GM19467 (cell line): ENCODE data around the gene ACOT8.
A peak's percentile ranks its signal among the peaks of the same experiment; 100 is the strongest.
"Not testable (repeated sequence)": the region's sequence is repeated elsewhere in the genome, so short reads cannot be mapped to it uniquely, and the experiment has no call there.

Experiments used
- ATAC-seq: cut with Tn5 transposase; IDR thresholded peaks from one replicate; pipeline ENCODE4 v1.9.1; 2021; ENCODE audit warnings: mild to moderate bottlenecking, moderate library complexity; ENCODE audit not compliant: unreplicated experiment

The ACOT8 gene

DNA sequence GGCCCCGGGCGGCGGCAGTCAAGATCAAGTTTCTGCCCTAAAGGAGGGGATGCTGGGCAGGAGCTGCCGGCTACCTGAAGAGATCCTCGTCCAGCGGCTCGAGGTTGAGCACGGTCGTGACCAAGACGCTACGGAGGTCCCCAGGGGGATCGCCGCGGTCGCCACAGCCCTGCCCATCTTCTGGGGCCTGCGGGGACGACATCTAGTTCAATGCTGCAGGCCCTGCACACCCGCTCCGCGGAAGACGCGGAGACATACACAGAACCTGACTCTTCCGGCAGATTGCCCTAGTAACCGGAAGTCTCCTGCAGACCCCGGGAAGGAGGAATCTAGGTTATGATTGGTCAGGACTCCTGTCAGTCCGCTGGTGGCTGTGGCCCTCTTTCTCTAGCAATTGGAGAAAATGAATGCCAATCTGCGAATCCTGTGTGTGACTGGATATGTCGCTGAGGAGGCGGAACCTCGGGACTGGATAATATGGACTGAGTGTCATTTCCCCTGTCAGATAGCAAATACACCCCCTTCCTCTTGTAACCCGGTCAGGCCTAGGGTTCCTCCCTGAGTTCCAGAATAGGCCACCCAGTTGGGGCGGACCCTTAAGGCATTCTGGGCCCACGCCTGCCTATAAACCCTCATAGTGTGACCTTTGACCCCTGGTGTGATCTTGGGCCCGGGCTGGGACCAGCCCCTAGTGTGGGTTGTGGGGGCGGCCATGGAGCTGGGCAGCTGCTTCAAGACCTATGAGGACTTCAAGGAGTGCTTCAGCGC lies at the start of gene ACOT8, which contains the start of gene ZSWIM3:
Gene ACOT8, minus strand, starts transcription at position 279 of the 768 bp plus-strand sequence. Its CDS starts 77 bp downstream, at position 202.
Gene ZSWIM3, plus strand, starts transcription at position 501 of the 768 bp plus-strand sequence. Its CDS starts 212 bp downstream, at position 713.
- ATAC-seq: peak; percentile 96

DNA sequence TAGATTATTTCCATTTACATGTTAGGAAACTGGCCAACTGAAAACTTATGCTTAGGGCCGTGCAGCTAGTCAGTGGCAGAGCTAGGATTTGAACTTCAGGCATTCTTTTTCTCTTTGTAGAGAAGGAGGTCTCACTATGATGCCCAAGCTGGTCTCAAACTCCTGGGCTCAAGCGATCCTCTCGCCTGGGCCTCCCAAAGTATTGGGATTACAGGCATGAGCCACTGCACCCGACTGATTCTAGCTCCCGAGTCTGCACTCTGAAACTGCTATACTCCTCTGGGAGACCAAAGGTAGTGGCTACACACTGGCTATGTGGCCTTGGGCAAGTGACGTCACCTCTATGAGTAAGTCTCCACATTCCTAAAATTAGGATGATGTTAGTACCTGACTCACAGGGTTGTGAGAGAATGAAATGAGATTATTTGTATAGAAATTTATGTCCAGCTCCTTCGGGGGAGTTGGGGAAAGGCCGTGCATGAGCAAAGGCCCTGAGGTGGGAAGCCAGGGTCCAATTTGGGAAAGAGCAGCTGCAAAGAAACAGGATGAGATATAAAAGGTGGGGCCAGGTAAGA lies 48.4 kb upstream of the ACOT8 start:
- ATAC-seq: no peak

DNA sequence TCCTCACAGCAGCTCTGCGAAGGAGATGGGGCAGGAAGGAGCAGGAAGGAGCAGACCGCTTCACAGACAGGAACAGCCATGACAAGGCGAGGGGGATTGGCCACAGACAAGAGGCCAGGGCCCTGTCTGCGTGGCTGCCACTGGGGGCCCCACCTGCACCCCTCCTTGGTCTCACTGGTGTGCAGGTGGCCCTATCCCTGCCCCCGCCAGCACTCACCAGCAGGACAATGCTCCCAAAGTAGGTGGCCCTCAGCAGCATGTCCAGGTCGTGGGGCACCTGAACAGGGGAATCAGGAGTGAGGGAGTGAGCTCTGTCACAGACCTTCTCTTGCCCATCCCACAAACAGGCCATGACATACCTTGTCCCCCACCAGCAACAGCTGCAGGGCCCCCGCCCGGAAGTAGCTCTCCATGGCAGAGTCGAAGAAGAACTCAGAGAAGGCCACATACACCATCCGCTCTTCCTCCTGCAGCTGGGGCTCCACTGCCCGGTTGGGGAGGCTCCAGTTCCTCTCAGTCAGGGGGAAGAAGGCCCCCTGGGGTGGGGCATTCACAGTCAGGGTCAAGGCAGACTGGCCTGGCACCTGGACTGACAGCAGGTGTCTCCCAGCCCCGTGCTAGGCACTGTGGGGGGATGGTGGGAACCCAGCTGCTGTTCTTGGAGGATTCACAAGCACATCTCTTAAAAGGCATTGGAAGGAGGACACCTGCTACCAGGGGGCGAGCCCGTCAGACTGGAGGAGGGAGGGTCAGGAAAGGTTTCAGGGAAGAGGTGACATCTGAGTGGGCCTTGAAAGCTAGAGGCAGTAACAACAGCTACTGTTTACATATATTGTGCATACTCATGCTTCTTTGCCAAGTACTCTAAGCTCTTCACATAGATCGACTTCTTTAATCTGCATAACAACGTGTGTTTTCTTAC lies 47.7 kb upstream of the ACOT8 start:
- no peak for ATAC-seq

DNA sequence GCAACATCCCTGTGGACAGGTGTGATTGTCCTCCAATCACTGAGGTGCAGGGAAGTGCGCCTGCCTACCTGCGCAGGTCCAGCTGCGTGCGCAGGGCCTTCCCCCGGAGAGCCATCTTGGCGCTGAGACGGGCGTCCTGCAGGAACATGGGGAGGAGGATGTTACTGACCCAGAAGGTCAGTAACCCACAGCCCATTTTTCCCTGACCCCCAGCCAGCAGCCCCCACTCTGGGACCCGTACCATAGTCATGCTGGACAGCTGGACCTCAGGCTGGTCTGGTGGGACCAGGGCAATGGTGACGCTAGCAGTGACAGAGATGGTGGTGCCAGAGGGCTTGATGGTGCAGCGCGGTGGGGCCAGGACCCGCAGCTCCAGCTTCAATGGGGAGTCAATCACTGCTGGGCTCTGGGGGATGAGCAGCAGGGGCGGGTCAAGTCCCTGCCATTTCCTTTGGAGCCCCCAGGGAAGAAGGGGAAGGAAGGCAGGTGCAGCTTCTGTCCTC lies 45.1 kb upstream of the ACOT8 start:
- ATAC-seq: no peak

DNA sequence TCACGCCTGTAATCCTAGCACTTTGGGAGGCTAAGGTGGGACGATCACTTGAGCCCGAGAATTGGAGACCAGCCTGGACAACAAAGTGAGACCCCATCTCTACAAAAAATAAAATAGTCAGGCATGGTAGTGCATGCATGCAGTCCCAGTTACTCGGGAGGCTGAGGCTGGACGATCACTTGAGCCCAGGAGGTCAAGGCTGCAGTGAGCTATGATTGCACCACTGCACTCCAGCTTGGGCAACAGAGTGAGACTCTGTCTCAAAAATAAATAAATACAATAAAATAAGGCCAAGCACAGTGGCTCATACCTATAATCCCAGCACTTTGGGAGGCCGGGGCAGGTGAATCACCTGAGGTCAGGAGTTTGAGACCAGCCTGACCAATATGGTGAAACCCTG lies 44.1 kb upstream of the ACOT8 start:
- not testable (repeated sequence) for ATAC-seq

DNA sequence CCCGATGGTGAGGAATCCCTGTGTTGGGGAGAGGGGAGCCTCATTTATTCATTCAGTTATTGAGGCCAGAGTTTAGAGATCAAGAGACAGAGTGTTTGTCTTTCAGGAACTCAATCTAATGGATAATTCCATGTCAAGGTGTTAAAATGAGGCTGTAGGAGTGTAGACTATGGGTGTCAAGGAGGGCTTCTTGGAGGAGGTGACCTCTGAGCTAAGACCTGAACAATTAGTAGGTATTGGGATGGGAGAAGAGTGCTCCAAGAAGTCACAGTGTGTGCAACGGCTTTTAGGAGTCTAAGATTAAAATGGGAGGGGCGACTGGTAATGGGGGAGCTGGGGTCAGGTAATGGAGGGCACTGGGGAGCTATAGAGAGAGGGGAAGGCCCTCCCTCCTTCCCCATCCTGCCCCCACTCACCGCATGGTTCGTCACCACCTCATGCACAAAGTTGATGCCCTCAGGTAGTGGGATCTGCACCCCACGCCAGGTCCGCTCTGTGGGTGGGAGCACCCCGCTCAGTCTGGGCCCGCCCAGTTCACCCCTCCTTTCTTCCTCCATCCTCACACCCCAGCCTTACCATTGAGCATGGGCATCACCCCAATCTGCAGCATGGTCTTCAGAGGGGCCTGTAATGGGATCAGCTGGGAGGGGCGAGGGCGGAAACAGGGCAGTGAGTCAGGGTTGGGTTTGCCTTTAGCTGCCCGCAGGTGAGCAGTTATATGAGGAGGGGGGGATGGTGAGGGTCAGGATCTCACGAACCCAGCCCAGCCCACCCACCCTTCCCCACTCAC lies 42.0 kb upstream of the ACOT8 start:
- ATAC-seq: no peak

DNA sequence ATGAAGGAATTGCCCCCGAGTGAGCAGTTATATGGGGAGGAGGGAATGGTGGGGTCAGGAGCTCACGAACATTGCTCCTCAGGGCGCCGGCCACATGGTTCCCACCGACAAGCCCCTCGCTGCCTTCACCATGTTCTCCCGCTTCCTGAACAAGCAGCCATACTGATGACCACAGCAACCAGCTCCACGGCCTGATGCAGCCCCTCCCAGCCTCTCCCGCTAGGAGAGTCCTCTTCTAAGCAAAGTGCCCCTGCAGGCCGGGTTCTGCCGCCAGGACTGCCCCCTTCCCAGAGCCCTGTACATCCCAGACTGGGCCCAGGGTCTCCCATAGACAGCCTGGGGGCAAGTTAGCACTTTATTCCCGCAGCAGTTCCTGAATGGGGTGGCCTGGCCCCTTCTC lies 41.1 kb upstream of the ACOT8 start:
- no peak for ATAC-seq

DNA sequence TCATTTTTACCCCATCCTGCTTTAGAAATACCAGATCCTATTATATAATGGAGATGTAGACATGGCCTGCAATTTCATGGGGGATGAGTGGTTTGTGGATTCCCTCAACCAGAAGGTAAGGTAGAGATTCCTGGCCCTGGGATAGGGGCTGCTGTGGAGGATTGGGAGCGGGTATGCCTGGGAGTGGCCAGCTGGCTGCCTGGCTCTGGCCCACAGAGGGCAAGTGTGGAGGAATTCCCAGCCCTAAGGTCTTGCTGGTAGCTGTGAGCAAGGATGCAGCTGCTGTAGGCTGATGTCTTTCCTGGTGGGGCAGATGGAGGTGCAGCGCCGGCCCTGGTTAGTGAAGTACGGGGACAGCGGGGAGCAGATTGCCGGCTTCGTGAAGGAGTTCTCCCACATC lies 40.5 kb upstream of the ACOT8 start:
- no peak for ATAC-seq

DNA sequence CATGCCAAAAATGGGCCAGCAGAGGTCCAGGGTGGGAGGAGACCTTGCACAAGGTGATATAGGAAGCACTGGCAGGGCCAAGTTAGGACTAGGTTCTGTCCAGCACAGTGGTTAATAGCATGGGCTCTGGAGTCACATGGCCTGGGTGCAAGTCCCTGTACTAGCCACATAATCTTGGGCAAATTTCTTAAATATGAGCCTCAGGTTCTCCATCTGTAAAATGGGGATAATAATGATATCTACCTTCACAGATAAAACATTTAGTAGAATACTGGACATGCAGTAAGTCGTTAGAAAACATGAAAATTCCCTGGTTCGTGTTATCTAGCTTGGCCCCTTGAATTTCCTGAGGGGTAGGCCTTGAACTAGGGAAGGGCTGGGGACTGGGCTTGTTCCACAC lies 40.1 kb upstream of the ACOT8 start:
- ATAC-seq: no peak

DNA sequence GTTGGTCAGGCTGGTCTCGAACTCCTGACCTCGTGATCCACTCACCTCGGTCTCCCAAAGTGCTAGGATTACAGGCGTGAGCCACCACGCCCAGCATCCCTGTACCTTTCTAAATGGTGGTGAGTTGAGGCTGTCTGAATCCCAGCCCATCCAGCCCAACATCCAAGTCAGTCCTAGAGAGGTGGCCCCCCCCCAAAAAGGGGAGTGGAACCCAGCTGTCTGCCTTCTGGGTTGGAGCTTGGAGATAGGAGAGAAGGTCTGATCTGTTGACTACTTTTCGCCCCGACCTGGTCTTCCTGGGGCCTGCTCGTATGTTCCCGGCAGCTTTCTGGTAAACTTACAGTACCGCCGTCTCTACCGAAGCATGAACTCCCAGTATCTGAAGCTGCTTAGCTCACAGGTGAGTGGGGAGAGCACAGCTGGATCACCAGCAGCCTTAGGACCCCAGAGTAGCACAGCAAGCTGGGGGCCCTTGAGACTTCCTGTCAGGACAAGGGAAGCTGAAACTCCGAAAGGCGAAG lies 39.5 kb upstream of the ACOT8 start:
- ATAC-seq: no peak

DNA sequence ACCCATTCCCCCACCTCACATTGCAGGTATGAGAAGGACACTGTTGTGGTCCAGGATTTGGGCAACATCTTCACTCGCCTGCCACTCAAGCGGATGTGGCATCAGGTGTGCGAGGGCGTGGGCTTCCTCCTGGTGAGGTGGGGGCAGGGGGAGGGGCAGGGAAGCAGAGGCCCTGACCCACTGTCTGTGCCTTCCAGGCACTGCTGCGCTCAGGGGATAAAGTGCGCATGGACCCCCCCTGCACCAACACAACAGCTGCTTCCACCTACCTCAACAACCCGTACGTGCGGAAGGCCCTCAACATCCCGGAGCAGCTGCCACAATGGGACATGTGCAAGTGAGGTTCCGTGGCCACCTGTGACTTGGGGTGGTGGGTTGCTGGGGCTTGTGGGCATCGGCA lies 37.6 kb upstream of the ACOT8 start:
- ATAC-seq: no peak

DNA sequence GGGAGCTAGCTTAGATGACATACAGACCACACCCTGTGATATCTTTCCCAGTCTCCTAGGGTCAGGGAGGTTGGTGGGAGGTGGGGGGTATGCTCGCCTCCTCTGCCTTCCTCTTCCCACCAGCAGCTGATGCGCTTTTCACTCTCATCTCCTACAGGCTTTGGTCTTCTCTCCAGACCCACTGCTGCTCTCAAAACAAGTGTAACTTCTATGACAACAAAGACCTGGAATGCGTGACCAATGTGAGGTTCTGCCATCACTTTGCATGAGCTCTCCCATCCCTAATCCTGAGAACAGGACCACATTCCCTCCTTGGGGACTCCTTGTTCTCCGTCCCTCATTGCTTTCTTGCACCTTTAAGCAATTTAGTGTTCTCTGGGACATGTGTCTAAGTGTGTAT lies 36.6 kb upstream of the ACOT8 start:
- ATAC-seq: no peak

DNA sequence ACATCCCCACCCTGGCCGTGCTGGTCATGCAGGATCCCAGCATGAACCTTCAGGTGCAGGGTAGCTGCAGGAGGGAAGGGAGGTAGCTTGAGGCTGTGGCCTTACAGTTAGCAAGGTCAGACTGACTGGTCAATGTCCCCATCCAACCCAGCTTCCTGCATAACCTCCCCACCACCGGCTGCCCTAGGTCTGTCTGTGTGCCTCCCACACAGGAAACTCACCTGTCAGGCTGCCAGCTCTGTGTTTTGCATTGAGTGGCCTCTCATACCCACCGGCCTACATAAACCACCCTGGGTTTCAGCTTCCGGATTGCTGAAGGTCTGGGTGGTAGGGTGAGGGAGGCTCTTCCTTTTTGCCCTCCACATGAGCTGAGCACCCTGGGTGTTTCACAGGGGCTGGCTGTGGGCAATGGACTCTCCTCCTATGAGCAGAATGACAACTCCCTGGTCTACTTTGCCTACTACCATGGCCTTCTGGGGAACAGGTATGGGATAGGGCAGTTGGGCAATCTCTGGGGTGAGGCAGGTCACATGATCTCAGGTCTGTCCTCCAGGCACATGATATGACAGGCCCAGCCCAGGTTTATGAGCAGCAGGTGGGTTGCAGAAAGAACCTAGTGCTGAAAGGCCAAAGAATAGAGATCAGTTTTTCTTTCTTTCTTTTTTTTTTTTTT lies 35.8 kb upstream of the ACOT8 start:
- ATAC-seq: no peak

DNA sequence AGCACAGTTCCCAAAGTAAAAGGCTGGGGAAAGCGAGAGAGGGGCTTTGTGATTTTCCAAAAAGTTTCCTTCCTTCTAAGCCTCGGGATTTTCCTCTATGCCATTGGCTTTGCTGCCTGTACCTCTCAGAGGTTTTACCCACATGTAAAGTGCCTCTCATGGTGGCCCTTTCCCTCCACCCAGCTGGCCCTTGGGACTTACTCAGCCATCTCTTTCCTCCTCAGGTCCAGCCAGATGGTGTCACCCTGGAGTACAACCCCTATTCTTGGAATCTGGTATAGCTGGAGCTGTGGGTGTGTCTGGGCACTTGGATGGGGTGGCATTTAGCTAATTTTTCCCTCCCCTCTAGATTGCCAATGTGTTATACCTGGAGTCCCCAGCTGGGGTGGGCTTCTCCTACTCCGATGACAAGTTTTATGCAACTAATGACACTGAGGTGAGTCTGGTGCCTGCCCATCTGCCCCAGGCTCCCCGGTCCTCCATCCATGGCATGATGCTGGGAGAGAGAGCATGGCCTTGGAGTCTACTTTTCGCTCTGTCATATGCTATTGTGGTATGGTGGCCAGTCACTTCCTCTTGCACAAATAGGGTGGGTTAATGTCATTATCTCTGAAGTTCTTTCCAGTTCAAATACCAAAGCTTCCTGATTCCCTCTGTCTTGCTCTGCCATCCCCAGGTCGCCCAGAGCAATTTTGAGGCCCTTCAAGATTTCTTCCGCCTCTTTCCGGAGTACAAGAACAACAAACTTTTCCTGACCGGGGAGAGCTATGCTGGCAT lies 35.0 kb upstream of the ACOT8 start:
- ATAC-seq: no peak

DNA sequence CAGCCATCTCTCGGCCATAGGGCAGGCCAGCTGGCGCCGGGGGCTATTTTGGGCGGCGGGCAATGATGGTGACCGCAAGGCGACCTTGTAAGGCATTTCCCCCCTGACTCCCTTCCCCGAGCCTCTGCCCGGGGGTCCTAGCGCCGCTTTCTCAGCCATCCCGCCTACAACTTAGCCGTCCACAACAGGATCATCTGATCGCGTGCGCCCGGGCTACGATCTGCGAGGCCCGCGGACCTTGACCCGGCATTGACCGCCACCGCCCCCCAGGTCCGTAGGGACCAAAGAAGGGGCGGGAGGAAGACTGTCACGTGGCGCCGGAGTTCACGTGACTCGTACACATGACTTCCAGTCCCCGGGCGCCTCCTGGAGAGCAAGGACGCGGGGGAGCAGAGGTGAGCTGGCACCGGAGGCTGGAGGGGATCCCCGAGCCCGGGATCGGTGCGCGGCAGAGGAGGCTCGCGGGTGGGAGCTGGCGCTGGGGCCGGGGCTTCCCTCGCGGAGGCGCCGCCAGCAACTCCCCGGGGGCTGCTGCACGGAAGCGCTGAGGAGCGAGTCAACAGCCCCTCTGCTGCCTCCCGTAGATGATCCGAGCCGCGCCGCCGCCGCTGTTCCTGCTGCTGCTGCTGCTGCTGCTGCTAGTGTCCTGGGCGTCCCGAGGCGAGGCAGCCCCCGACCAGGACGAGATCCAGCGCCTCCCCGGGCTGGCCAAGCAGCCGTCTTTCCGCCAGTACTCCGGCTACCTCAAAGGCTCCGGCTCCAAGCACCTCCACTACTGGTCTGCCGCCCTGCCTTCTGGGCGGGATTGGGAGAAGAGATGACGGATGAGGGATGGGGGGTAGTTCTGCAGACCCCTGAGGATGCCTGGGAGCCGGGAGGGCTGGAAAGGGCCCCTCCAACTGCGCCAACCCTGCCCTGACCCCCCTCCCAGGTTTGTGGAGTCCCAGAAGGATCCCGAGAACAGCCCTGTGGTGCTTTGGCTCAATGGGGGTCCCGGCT lies 34.1 kb upstream of the ACOT8 start, which contains the start of the genes CTSA and NEURL2:
Gene CTSA, plus strand, starts transcription at position 351 of the 999 bp plus-strand sequence. Its CDS starts 234 bp downstream, at position 585.
Gene NEURL2, minus strand, starts transcription at position 224 of the 999 bp plus-strand sequence. Its CDS starts 217 bp downstream, at position 7.
- ATAC-seq: no peak

DNA sequence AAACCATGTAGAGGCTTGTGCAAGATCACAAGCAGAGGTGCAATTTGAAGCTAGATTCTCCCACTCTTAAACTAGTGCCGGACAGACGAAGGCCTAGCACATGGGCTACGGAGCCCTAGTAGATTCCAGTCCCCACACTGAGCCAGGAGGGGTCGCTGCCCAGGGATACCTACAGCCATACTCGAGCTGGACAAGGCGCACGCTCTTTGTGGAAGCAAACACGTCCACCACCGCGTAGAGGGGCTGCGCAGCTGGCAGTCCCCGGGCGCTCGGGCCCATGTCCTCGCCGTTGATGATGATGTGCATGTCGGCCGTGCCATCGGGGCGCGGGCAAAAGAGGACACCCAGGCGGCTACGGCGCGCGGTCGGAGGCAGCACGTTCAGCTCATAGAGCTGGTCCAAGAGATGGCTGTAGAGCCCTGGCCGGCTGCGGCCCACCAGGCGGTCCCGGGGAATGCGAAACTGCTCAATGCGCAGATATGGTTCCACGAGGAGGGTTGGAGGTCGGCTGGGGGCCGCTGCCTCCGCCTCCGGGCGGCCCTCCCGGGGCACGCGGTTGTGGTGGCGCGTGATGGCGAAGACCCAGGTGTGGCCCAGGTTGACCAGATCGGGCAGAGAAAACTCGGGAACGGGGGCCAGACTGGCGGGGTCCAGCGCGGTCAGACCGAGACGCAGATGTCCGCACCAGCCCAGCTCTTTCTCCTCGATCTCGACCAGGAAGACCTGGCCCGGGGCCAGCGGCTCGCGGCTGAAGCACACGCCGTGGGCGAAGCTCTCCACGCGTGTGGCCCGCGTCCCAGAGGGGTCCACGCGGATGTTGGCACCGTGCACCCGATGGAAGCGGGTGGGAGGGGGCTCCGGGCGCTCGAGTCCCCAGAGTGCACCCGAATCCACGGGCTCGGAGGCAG lies 33.1 kb upstream of the ACOT8 start:
- no peak for ATAC-seq
